Skeletal muscle tissue (tissue), 4 donors: ENCODE data around the gene DTNB. TPM values are rescaled to one million over a fixed set of nuclear protein-coding genes. Genes with fewer than 3 reads are reported as not detected.
A peak's percentile ranks its signal among the peaks of the same experiment; 100 is the strongest.

Source experiments
- H3K27ac ChIP-seq: one replicate; pipeline ENCODE4 v1.7.0; 2013; ENCODE audit warnings: mild to moderate bottlenecking, low read depth, low read length, inconsistent platforms
- H3K27me3 ChIP-seq, 3 donors: one replicate each; pipeline ENCODE4 v1.7.0; 2013; ENCODE audit warnings: low read length in 3 of 3; ENCODE audit not compliant: control insufficient read depth in 3 of 3, insufficient read depth in 3 of 3
- H3K36me3 ChIP-seq, 3 donors: one replicate each; pipeline ENCODE4 v1.7.0; 2013; ENCODE audit warnings: low read length in 3 of 3; ENCODE audit not compliant: control insufficient read depth in 3 of 3, insufficient read depth in 3 of 3
- H3K4me1 ChIP-seq, 3 donors: one replicate each; pipeline ENCODE4 v1.7.0; 2013; ENCODE audit warnings: low read length in 3 of 3, mild to moderate bottlenecking in 3 of 3; ENCODE audit not compliant: control insufficient read depth in 3 of 3, insufficient read depth in 3 of 3
- H3K4me3 ChIP-seq, 3 donors: one replicate each; pipeline ENCODE4 v1.7.0; 2013; ENCODE audit warnings: low read length in 3 of 3
- H3K9ac ChIP-seq, 3 donors: one replicate each; pipeline ENCODE4 v1.7.0; 2013; ENCODE audit warnings: low read length in 3 of 3, mild to moderate bottlenecking in 3 of 3, moderate library complexity in 2 of 3, low read depth in 1 of 3
- H3K9me3 ChIP-seq, 3 donors: one replicate each; pipeline ENCODE4 v1.7.0; 2013; ENCODE audit warnings: low read length in 3 of 3; ENCODE audit not compliant: control insufficient read depth in 3 of 3
- total RNA-seq: library from RNA; depleted of rRNA; stranded (reverse); fragments of >200 nt; gene quantifications from one replicate; pipeline ENCODE4 v1.2.3, GENCODE V29; 2014
- donor health status: Osteomylitis.

Gene DTNB
- total RNA-seq, 1 donor from 2014 or later = 3.1 TPM

DNA sequence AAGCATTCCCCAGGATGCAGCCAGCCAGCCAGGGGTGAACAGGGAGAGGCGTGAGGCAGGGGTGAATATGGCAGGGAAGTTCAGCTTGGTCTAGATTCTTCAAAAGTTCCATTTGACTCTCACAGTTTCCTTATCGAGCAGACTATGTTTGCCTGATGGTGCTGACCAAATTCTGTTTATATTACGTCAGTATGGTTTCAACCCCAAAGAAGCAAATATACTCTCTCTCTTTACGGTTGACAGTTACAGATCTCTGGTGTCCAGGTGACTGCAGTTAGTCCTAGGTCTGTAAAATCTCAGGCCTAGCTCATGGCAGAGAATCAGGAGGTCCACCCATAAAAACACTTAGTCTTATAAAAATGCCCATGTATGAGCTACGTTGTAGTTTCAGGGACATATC lies 293.4 kb downstream of the DTNB start:
- Histone ChIP-seq H3K27ac (no peak overlapping the region), H3K9ac (no peak overlapping the region), H3K36me3 (no peaks in the 10 kb centered on the region), H3K9me3 (no peaks in the 10 kb centered on the region), H3K4me1 (peaks cover 44 to 56% (median 51%) of the 10 kb centered on the region in 3 donors), H3K27me3 (no peaks in the 10 kb centered on the region), H3K4me3 (no peak overlapping the region)

GRCh38 chr2:25379535-25379934 lies 293.8 kb downstream of the DTNB start:
- Histone ChIP-seq H3K4me3 (no peak overlapping the region), H3K27me3 (no peaks in the 10 kb centered on the region), H3K9me3 (no peaks in the 10 kb centered on the region), H3K9ac (no peak overlapping the region), H3K27ac (no peak overlapping the region), H3K36me3 (no peaks in the 10 kb centered on the region), H3K4me1 (peaks cover 44 to 56% (median 51%) of the 10 kb centered on the region in 3 donors)

- Histone ChIP-seq H3K4me3 (no peak overlapping the region), H3K36me3 (no peaks in the 10 kb centered on the region), H3K27me3 (no peaks in the 10 kb centered on the region), H3K9ac (peak overlapping the region in 2 of 3 donors; percentile 13 to 33), H3K27ac (no peak overlapping the region), H3K4me1 (peaks cover 44 to 57% (median 48%) of the 10 kb centered on the region in 3 donors), H3K9me3 (no peaks in the 10 kb centered on the region)
Measured at GRCh38 chr2:25378731-25379490, 294.5 kb downstream of the DTNB start.

DNA sequence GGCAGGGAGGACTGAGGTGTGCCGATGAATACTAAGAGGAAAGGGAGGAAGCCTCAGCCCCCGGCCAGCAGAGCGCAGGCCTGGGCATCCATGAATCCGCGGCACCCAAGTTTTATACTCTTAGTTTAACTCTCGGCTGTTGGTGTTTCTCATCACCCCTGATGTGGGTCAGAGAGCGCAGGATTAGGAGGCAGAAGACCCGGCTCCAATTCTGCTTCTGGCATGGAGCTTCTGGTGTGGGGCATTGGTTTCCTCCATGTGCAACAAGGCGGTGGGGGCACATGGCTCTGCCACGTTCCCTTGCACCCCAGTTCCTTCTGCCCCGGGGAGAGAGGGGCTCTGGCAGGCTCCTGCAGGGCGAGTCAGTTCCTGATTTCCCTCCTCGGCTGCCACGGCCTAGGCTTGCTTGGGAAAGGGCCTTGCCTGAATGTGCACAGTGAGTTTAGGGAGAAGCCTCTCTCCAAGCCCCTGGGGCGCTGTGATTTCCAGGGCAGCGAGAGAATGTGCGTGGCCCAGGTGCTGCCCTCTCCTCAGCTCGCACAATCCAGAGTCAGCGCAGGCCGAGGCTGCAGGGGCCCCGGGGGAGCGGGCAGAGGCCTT lies 295.5 kb downstream of the DTNB start:
- Histone ChIP-seq H3K27me3 (no peaks in the 10 kb centered on the region), H3K9me3 (no peaks in the 10 kb centered on the region), H3K36me3 (no peaks in the 10 kb centered on the region), H3K4me1 (peaks cover 52 to 67% (median 57%) of the 10 kb centered on the region in 3 donors), H3K4me3 (peak overlapping the region in 1 of 3 donors; percentile 62), H3K27ac (no peak overlapping the region), H3K9ac (peak overlapping the region in 1 of 3 donors; percentile 33)

- Histone ChIP-seq H3K36me3 (no peaks in the 10 kb centered on the region), H3K4me3 (peak overlapping the region; percentile 58 to 68 (median 62)), H3K9me3 (no peaks in the 10 kb centered on the region), H3K27me3 (no peaks in the 10 kb centered on the region), H3K9ac (peak overlapping the region; percentile 61 to 82 (median 66)), H3K4me1 (peaks cover 51 to 69% (median 57%) of the 10 kb centered on the region in 3 donors), H3K27ac (peak overlapping the region; percentile 23)
Measured at GRCh38 chr2:25376750-25377621, 296.4 kb downstream of the DTNB start.

DNA sequence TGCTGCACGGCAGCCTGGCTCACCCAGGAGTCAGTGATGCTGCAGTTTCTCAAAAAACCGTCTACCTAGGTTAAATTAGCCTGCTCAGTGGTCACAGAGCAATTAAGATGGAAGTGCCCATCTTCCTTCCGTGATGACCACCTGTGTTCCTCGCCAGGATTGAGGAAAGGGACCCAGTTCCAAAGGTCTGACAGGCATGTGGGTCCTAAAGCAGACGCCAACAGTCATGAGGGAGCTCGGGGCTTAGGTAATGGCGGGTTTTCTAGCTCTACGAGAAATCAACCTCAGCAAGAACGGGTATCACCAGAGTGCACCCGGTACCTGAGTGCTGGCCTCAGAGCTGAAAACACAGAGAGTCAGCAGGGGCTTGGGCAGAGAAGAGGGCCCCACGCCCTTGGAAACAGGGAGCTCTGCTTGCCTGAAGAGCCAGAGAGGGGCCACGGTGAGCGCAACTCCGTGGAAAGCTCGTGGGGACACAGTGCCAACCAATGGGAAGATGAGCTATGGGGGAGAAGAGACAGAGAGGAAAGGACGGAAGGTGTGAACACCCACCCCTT lies 297.3 kb downstream of the DTNB start:
- H3K27me3 ChIP-seq = no peaks in the 10 kb centered on the region
- H3K36me3 ChIP-seq = no peaks in the 10 kb centered on the region
- peak overlapping the region in 2 of 3 donors; percentile 66 to 82 for H3K9ac ChIP-seq
- no peaks in the 10 kb centered on the region for H3K9me3 ChIP-seq
- H3K27ac ChIP-seq = no peak overlapping the region
- peaks cover 43 to 60% (median 48%) of the 10 kb centered on the region in 3 donors for H3K4me1 ChIP-seq
- peak overlapping the region in 2 of 3 donors; percentile 39 to 58 for H3K4me3 ChIP-seq

DNA sequence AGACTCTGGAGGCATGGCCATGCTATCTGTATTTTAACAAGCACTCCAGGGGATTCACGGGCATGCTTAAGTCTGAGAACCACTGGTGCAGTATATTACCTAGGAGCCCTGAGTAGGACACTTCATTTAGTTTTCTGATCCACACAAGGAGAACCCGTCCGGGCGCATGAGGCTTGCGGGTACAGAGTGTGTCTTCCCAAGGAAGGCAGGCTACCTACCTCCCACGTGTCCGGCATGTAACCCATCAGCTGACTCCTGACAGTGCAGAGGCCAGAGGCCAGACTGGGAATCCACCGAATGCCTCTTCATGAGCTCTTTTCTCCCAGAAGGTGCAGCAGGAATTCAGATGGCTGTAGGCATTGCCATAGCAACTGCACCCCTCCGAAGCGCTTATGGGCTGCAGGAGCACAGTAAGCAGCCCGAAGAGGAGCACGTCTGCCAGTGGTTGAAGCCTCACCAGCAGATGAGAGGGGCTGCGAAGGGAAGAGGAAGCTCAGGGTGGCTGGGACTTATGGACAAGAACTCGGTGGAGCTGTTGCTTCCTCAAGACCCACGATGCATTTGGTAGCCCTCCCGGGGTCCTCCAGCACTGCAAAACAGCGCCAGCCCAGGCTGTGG lies 297.9 kb downstream of the DTNB start:
- Histone ChIP-seq H3K4me3 (no peak overlapping the region), H3K9me3 (no peaks in the 10 kb centered on the region), H3K27ac (no peak overlapping the region), H3K27me3 (no peaks in the 10 kb centered on the region), H3K9ac (no peak overlapping the region), H3K36me3 (no peaks in the 10 kb centered on the region), H3K4me1 (peaks cover 37 to 55% (median 43%) of the 10 kb centered on the region in 3 donors)

DNA sequence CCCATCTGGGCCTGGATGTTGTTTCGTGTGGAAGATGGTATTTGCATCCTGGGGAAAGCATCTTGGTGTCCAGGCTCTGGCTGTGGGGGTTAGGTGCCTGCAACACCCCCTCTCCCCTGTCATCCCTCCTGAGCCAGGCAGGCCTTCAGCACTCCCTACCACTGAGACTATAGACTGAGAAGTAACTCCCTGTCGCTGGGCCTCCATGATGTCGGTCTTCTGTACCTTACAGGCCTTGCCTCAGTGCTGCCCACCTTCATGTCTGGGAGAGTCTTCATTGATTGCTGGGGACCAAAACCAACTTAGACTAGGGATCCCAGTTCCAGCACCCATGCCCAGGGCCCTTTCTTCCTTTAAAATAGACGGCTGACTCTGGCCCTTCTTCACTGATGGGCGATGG lies 298.6 kb downstream of the DTNB start:
- H3K36me3 ChIP-seq = no peaks in the 10 kb centered on the region

DNA sequence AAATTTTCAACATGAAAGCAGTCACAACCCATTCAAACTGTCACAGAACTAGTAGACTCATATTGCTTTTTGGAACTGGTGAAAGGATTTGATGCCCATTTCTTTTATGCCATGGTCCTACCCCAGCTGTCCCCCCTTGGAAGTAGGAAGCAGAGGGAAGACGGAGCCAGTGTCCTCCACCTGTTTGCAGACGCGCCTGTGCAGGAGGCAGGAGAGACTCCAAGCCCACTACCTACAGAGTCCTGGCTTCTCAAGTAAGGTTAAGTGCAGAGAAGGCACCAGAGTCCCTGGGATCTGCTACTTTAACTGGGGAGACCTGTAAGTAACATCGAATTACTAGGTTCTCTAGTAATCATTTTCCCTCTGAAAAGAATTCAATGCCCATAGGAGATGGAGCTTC lies 299.0 kb downstream of the DTNB start:
- no peak overlapping the region for H3K9ac ChIP-seq
- no peak overlapping the region for H3K27ac ChIP-seq
- no peaks in the 10 kb centered on the region for H3K27me3 ChIP-seq
- peaks cover 32 to 44% (median 33%) of the 10 kb centered on the region in 3 donors for H3K4me1 ChIP-seq
- no peaks in the 10 kb centered on the region for H3K36me3 ChIP-seq
- no peaks in the 10 kb centered on the region for H3K9me3 ChIP-seq
- H3K4me3 ChIP-seq = no peak overlapping the region

More for the DNA sequence above, 298.6 kb downstream of the DTNB start:
- Histone ChIP-seq H3K27me3 (no peaks in the 10 kb centered on the region), H3K27ac (no peak overlapping the region), H3K4me1 (peaks cover 32 to 48% (median 37%) of the 10 kb centered on the region in 3 donors), H3K9me3 (no peaks in the 10 kb centered on the region), H3K4me3 (no peak overlapping the region), H3K9ac (no peak overlapping the region)
